GM15510 (cell line): ENCODE data around the gene PTPRZ1.

ENCODE experiments used
- POLR2A ChIP-seq: IDR thresholded peaks from 3 replicates; pipeline ENCODE4 v1.6.1; 2011; ENCODE audit warnings: borderline replicate concordance; ENCODE audit not compliant: insufficient read length; ENCODE audit errors: extremely low read depth

The PTPRZ1 gene

DNA sequence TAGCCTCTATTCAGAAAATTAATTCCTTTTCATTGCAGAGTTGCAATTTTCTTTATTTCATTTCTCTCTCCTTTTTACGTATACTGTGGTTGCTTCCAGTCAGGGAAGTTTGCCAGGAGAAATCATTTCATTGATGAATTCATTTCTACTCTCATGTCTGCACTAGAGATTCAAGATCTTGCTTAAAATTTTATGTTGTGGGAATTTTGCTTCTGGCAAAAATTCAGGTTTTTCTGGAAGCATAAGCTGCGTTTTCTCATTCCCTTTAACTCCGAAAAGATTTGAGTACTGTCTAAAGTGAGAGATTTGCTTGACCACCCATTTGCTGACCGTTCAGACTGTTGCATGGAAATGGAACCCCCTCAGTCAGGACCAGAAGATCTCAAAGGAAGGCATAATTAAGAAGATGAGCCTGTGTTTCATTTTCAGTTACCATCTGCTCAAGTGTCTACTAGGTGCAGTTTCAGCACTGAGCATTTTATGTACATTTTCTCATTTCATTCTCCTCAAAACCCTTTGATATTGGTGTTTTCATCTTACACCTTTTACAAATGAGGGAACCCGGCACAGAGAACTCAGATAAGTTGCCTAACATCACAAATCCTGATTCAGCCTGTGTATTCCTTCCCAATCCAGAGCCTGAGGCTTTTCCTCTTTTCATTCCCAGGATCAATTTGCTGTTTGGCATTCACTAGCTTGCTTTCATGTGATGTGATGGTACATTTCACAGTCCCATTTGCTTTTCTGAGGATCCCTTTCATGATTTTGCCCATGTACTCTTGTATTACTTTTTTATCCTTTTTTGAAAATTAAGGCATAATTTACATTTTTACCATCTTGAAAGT lies 3.9 kb downstream of the PTPRZ1 start:
- no peak for TF ChIP-seq POLR2A

DNA sequence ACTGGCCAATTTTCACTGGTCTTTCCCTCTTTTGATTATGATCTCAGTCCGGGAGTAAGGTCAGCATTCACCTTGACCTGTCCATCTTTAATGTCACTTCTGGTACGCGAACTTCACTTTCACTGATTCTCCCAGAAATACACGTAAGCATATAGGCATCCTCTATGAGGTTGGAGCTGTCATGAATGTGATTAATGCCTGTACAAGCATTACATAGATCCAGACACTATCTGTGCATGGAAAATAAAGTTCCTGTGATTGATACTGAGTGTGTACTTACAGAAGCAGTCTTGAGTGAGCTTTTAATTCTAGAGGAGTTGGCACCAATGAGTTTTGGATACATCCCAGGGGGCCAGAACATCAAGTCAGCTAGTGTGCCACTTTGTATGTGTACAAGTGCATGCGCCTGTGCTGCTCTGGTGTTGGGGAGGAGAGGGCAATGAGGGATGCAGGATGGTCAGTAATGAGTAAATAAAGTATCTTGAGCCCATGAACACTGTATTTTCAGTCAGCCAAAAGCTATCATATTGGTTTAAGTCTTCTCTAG lies 6.0 kb downstream of the PTPRZ1 start:
- no peak for TF ChIP-seq POLR2A

DNA sequence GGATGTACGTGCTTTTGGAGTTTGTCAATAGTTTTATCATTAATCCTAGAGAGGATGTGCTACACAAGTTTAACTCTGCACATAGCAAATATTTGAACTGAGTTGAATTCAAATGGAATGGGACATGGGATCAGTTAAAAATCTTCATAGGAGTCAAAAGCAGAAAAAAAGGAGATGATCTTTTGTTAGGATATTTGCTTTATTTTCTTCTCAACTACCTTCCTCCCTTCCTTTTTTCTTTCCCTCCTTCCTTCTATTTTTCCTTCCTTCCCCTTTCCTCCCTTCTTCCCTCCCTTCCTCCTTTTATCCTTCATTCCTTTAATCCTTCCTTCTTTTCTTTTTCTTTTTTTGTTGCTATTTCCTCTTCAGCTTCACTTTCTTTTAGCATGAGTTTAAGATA lies 6.6 kb downstream of the PTPRZ1 start:
- no peak for TF ChIP-seq POLR2A

DNA sequence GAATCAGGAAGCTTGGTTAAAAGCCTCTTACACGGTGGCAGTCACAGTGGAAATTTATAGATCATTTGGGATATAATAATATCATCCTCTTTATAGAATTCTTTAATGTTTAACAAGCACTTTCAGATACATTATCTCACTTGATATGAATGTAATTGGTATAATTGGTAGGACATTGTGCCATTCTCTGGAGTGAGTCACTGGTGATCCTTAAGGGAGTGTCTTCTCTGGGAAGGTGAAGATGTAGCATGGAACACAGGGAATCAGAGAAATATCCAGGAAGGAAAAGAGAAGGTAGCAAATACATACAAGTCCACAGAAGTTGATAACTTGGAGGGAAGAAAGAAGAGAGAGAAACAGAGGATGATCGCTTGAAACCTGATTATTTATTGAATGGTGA lies 9.8 kb downstream of the PTPRZ1 start:
- TF ChIP-seq POLR2A, result no peak

DNA sequence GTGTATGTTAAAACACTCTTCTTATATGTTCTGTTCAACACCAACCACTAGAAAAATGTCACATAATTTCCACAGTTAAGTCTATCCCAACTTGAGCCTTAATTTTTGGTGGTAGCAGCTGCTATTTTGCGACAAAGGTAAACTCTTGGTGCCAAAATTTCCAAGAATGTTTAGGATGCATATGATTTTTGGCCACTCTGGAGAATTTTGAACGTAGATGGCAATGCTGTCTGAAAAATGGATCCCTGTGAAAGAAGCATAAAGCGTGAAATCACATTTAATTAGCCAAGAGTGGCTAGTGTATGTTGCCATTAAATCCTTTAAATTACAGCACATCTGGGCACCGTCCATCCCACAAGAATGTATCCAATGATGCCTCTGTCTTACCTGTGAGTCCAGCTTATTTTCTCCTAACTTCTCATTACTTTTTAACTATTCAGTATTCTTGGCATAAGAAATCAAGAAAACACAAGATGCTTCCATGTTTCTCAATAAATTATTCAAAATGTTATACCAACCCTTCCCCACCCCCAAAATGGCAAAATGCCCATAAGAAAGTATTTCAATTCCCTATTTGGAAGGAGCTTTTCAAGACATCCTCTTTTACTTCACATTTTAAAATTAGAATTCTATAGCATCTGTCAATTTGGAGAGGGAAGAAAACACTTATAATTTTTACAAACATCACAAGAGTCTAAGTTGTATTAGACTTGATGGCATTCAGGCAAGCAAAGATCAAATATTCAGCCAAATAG lies 12.4 kb downstream of the PTPRZ1 start:
- no peak for TF ChIP-seq POLR2A

DNA sequence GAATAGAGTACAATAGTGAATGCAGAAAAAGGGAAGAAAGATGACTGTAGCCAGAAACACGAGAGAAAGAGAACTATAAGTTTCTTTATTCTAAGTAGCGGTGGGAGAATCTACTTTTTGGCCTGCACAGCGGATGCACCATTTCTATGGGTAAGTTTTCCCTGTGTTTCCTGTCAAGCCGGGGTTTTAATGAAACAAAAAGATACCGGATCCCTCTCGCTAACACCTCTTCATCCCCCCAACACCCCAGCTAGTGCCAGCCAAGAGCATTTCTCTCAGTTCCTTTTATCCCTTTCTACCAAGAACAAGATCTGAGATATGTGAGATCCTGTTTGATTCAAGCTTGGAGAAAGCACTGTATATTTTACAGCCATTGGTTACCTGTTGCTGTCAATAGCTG lies 14.7 kb downstream of the PTPRZ1 start:
- TF ChIP-seq POLR2A, result no peak

DNA sequence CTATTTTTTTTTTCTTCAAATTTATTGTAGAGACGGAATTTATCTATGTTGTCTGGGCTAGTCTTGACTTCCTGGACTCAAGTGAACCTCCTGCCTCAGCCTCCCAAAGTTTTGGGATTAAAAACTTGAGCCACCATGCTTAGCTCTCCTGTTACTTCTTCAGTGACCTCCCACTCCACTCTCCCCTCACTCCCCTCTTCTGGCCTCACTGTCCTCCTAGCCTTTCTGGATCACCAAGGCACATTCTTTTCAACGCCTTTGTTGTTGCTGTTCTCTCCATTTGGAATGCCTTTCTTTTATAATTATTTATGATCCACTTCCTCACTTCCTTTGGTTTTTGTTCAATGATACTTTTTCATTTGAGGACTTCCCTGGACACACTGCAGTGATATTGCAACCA lies 17.9 kb downstream of the PTPRZ1 start:
- no peak for TF ChIP-seq POLR2A

DNA sequence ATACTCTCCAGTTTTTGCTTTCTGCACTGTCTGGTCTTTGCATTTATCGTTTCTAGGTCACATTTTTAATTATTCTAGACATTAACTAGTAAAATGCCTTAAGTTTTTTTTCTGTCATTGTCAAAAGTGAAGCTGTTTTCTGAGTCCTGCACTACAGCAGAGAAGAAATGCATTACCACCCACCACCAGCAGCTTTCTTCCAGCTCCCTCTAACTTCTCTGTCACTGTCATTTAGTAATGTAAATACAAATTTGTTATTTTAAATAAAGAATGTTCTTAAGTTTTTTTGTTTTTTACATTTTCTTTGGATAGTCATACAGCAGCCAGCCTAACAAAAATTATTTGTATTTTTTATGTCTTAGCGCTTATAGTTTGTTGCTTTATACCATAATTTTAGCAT lies 18.8 kb downstream of the PTPRZ1 start:
- no peak for TF ChIP-seq POLR2A

DNA sequence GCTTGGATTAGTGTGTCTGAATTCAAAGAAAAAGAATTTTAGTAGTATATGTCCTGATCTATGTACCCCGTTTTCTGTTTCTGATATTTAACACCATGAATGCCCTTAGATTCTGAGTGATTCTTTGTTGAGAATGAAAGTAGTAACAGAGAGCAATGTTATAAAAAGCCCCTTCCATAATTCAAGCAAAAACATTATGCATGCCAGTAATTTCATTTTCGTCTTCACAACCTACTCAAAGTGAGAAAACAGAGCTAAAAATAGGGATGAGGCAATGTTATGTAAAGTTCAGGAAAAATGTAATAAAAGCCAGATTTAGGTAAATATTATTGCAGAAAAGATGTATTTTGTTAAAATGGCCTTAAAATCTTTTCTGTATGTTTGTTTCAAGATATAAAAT lies 28.1 kb downstream of the PTPRZ1 start:
- TF ChIP-seq POLR2A, result no peak

DNA sequence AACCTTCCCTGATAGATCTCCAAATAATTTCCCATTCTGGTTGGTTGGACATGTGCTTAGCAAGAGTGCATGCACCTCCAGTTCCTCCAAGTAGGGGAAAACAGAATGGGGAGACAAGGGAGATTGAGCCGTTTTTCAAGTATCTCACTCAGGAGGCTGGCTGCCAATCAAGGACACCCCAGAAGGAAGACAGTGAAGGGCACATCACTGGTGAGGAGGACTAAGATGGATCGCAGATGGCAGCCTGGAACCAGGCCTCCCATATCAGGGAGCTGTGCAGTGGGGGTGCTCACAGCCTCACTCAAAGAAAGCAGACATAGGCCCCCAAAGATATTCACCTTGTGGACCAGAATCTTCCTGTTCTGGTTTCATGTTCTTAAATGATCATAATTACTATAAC lies 31.2 kb downstream of the PTPRZ1 start:
- no peak for TF ChIP-seq POLR2A

DNA sequence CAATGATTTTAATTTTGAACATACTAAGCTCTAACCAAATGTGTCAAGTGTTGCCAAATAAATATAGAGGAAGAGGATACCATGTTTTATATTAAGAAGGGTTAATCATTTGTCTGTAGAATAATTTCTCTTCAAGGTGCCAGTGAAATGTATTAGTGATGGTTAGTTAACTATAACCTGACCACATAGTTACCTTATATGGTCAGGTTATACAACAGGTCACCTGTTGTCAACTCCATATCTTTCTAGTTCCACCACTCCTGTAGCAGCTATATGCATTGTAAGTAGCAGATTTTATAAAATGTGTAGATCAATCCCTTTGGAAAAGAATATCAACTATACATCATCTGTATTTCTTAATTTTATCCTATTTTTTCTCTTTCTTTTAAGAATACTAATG lies 35.1 kb downstream of the PTPRZ1 start:
- TF ChIP-seq POLR2A, result no peak

DNA sequence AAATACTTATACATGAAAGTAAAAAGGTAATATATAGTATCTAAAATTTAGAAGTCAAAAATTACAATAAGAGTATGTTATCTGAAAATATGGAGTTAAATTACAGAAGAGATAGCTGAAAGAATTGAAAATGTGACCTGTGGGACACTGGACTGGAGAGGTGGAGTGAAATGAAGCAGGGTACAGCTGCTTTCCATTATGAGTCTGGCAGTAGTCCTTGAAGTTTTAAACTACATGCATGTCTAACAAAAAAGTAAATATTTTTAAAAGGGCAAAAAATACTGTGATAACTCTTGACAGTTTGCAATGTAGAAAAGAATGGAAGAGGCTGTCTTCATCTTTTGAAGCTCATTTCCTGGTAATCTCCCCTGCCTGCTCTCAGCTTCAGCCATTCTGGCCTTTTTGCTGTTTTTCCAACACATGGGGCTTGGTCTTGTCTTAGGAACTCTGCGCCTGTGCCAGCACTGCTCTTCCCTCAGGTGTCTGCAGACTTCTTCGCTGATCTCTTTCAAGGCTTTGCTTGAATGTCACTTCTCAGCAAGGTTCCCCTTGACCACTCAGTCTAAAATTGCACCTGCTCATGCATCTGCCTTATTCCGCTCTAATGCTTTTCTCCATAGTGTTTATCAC lies 36.9 kb downstream of the PTPRZ1 start:
- no peak for TF ChIP-seq POLR2A

DNA sequence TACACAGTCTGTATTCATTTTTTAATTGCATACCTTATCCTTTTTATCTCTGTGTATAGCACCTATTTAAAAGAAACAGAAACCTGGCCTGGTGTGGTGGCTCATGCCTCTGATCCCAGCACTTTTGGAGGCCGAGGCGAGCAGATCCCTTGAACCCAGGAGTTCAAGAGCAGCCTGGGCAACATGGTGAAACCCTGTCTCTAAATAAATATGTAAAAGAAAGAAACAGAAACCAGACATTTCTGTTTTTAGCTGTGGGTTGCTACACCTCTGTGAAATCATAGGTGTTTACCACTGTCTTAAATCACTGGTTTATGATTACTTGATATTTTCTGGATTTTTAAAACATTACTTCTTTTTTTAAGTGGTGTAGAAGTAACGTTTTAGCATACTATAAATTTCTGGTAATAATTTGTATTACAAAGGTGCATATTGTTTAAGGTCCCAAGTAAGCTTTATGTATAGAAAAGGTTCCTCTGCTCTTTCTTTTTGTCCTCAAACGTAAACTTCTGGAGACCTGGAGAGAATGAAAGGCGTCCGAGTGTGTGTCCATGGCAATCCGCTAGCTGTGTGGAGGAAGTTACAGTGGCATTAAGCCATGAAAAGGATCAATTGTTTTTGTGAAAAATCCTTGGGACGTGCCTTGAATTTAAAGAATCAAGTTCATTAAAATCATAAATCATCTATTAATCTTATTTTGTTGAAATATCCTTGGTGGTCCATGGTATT lies 41.1 kb downstream of the PTPRZ1 start:
- TF ChIP-seq POLR2A, result no peak

DNA sequence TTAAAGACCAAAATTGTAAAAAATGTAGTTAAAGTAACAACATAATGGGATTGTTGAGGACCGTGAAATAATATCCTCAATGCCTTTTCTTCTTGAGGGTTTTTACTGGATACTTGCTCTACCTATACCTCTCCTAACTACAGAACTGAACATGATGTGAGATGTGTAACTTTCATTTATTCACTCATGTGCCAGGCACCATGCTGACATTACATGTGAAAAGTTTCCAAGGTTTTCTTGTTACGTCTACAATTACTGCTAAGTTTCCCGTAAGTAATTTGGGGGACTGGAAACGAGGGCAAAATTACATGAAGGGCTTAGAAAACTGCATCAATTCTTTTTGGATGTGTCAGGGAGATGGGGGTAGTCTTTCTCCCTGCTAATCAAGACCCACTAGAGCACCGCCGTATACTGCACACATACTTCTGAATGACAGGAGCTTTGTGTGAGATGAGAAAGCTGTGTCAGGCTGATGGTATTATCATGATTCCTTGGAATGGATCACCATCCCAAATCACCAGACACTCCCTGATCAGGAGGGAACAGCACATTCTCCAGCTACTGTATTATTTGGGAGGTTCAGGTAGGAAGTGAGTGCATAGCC lies 41.8 kb downstream of the PTPRZ1 start:
- TF ChIP-seq POLR2A, result no peak
